GM18951 (cell line): ENCODE data around the gene THSD4.
"Not testable (repeated sequence)": the region's sequence is repeated elsewhere in the genome, so short reads cannot be mapped to it uniquely, and the experiment has no call there.

ENCODE experiments used
- POLR2A ChIP-seq: IDR thresholded peaks from 4 replicates; pipeline ENCODE4 v1.6.1; 2011; ENCODE audit warnings: mild to moderate bottlenecking; ENCODE audit not compliant: insufficient read length, insufficient read depth; ENCODE audit errors: extremely low read depth
- in situ Hi-C: fragments of 300-500 bp; cut with MboI; formaldehyde crosslinking; loops from one replicate; pipeline ENCODE4 v1.12.0; 2022; ENCODE audit warnings: low sequenced_read_pairs, mixed read lengths, inconsistent platforms; ENCODE audit not compliant: unreplicated experiment

Gene THSD4

GRCh38 chr15:71312731-71313460 is 197.6 kb downstream of the THSD4 start:
- no peak for TF ChIP-seq POLR2A
- in situ Hi-C loops = no loop called here

DNA sequence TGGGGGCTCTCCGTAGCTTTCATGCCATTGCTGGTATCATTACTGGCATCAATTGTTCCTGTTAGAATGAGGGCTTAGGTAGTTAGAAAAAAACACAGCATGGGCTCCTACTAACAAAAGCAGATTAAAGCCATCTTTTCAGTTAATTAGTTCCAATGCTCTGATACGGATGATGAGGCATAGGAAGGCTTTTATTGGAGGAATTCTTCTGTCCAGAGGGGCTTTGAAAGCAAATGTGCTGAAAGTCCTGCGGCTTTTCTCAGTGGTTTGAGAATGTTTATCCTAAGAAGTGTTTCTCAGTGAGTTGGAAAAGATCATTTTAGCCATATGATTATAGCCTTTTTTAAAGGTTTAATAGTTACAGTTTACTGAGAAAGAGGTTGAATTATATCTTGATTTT is 198.5 kb downstream of the THSD4 start:
- no peak for TF ChIP-seq POLR2A
- in situ Hi-C loops = no loop called here

- TF ChIP-seq POLR2A = no peak
- in situ Hi-C loops = no loop called here
These were observed 199.8 kb downstream of the THSD4 start for GRCh38 chr15:71314956-71315537.

DNA sequence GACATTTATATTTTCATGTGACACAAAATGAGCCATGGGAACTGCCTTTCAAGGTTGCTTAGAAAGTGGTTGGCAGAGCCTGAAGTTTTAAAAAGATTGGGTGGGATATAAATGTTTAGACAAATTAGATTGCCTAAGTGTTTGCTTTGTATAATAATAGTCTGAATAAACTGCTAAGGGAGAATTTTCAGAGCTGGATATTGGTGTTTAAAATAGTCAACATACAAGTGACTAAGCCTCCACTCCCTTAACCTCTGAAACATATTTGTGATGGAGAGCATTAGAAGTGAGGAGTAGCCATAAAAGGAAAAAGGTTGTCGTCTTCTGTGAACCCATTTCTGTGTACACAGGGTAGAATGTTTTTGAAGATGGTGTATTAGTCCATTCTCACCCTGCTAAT is 201.6 kb downstream of the THSD4 start:
- in situ Hi-C loops = no loop called here
- TF ChIP-seq POLR2A = no peak

GRCh38 chr15:71319424-71319823 is 204.2 kb downstream of the THSD4 start:
- in situ Hi-C loops = not testable (repeated sequence)

- no peak for TF ChIP-seq POLR2A
- in situ Hi-C loops = no loop called here
These were observed 204.7 kb downstream of the THSD4 start for GRCh38 chr15:71319935-71320334.

DNA sequence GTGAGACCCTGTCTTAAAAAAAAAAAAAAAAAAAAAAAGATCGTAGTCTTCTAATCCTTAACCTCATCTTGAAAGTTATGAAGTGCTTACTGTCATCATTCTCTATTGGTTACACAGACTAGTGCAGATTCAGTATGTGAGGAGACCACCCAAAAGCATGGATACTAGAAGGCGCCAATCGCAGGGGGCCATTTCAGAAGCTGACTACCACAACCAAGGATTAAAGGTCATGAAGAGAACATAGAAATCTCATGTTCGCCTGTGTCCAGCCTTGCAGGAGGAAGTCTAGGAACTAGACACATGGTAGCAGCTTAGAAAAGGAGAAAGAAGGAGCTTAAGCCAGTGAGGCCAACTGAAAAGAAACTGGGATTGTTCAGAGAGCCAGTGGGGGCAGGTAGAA is 207.8 kb downstream of the THSD4 start:
- in situ Hi-C loops = no loop called here
- TF ChIP-seq POLR2A = no peak

DNA sequence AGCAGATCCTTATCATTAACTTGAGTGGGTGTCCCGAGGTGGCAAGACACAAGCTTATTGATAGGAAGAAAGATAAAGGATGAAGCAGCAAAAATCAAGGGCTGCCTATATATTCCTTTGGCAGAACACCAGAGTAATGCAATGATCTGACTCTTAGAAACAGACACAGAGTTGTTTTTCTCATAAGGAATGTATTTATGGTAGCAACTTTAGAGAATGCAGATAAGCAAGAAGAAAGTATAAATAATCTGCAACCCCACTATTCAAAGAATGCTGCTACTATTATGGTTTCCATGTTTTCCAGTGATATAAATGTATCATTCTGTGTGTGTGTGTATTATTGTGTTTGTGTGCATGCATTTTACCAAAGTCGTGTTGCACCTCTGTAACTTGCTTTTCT is 208.3 kb downstream of the THSD4 start:
- TF ChIP-seq POLR2A = no peak
- in situ Hi-C loops = no loop called here

DNA sequence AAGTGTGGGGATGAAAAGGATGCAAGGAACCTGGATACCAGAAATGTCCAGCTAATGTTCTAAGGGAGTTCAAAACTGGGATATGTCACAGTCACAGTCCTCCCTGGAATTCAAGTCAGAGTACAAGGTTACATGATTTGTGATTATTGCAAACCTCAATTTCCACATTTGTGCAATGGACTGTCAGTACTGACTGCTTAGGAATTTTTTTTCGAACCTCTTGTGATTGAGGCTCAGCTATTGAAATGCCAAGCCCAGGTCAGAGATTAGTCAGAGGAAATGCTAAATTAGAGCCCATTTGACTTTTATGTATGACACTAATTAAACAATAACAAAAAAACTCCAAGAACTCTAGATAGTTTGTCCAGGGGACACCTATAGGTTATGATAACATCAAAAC is 210.2 kb downstream of the THSD4 start:
- TF ChIP-seq POLR2A = no peak
- in situ Hi-C loops = no loop called here

- no peak for TF ChIP-seq POLR2A
- in situ Hi-C loops = no loop called here
These were observed 213.2 kb downstream of the THSD4 start for GRCh38 chr15:71328453-71328852.

DNA sequence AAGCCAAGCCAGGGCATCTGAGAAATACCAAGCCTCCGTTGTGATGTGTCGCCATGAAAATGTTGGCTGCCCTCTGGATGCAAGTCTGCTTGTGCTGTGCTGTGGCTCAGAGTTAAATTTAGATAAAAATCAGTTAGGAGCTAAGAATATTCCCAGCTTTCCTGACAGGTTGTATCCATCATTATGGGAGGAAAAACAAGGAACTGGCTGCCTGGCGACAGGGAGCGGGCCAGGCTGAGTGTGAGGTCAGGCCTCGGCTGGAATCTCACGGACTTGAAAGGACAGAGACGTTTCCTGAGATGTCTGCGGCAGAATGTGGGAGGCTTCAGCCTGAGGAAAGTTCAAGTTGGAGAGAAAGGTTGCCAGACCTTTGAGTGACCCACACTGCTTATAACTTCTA is 213.8 kb downstream of the THSD4 start:
- in situ Hi-C loops = no loop called here
- TF ChIP-seq POLR2A = no peak

DNA sequence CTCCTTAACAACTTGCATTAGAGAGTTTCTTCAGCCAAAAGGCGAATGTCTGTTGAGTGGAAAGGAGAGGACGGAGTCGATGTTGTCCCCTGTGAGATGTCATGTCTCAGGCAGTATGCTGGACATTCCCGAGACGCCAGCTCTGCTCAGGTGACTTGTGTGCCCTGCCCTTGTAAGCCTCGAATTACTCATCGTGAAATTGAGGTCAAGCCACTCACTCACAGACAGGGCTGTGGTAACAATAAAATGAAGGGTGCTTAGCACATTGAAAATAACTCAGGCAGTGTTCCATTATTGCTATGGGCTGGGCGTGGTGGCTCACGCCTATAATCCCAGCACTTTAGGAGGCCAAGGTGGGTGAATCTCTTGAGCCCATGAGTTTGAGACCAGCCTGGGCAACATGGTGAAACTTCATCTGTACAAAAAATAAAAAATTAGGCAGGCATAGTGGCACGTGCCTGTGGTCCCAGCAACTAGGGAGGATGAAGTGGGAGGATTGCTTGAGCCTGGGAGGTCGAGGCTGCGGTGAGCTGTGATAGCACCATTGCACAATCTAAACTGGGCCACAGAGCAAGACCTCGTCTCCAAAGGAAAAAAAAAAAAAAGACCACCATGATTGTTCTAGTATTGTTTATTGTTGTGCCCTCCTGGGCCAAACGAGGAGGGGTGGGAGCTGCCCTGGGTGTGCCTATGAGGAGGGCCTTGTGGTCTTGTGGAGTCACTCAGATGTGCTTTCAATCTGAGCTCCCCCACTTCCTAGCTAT is 214.4 kb downstream of the THSD4 start:
- in situ Hi-C loops = no loop called here
- no peak for TF ChIP-seq POLR2A

DNA sequence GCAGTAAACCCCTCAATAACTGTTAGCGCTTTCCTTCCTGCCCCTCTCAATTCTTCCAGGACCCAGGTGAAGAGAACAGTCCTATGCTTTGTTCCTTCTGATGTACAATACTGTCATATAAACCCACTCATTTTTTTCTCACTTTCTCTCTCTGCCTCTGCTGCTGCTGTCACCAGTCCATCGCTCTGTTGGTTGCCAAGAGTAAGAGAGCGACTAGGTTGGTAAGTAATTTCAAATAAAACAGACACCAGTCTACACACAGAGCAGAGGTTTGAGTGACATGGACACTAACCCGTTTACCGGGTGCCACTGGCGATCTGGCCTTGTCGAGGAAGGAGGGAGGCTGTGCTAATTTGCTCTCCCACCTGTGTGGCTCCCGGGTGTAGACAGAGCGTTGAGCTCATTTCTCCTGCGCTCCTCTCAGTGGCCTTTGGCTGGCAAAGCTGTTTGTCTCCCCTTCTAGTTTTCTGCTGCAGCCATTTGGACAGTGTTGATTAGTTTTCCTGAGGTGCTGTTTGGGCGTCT is 215.4 kb downstream of the THSD4 start:
- in situ Hi-C loops = no loop called here

DNA sequence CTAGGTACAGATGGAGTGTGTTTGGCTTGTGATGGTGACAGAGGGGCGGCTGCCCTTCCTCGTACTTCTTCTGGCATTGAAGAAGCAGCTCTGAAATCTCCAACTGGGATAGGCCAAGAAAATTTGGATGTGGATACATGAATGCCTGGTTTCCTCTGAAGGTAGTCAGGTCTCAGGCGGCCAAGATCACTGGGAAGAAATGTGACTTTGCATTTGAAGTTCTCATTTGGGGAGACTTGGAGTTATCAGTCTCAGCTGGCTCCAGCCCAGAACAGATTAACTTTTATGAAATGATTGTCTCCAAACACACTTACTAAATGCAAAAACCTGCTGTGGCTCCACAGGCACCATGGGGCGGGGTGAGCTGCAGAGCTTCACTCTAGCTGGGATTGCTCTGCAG is 215.9 kb downstream of the THSD4 start:
- in situ Hi-C loops = no loop called here
- no peak for TF ChIP-seq POLR2A

More for the DNA sequence above, 215.4 kb downstream of the THSD4 start:
- no peak for TF ChIP-seq POLR2A
